PFSK-1 (cell line): ENCODE data around the gene CHID1.

Experiments used
- FOXP2 ChIP-seq: optimal IDR thresholded peaks from 2 replicates; pipeline ENCODE3; 2011; ENCODE audit warnings: borderline replicate concordance, control low read depth, inconsistent platforms; ENCODE audit not compliant: insufficient read depth; ENCODE audit errors: extremely low read length, extremely low read depth
- POLR2AphosphoS5 ChIP-seq: IDR thresholded peaks from 2 replicates; pipeline ENCODE4 v1.6.1; 2012; ENCODE audit warnings: low read depth, mild to moderate bottlenecking, control low read depth, low read length, moderate library complexity
- REST ChIP-seq, 2 experiments: IDR thresholded peaks; 2 replicates each; pipeline versions ENCODE4 v1.6.1 to v1.8.0; 2011 to 2012; ENCODE audit warnings: low read depth in 2 of 2, low read length in 2 of 2, control low read depth in 1 of 2, inconsistent platforms in 1 of 2, mild to moderate bottlenecking in 1 of 2, moderate library complexity in 1 of 2; ENCODE audit not compliant: insufficient read depth in 1 of 2
- SIN3A ChIP-seq: IDR thresholded peaks from 2 replicates; pipeline ENCODE4 v1.6.1; 2012; ENCODE audit warnings: mild to moderate bottlenecking, low read length, moderate library complexity, borderline replicate concordance; ENCODE audit not compliant: insufficient read depth
- TAF1 ChIP-seq: IDR thresholded peaks from 2 replicates; pipeline ENCODE4 v1.6.1; 2012; ENCODE audit warnings: low read length, control low read depth, borderline replicate concordance; ENCODE audit not compliant: insufficient read depth

The CHID1 gene

GRCh38 chr11:866481-866880 is 44.1 kb downstream of the CHID1 start:
- no peak for TF ChIP-seq REST (IDR thresholded peaks at IDR 0.05; ENCODE audit: insufficient read depth in 1 of 2, low read depth in 2 of 2, low read length in 2 of 2)
- TF ChIP-seq POLR2AphosphoS5, result peak; percentile 51
- peak; percentile 34; the same call in 1 of the 2 replicates for TF ChIP-seq TAF1

GRCh38 chr11:865462-866430 is 44.9 kb downstream of the CHID1 start:
- no peak for TF ChIP-seq REST (IDR thresholded peaks at IDR 0.05; ENCODE audit: insufficient read depth in 1 of 2, low read depth in 2 of 2, low read length in 2 of 2)
- TF ChIP-seq TAF1, result no peak
- no peak for TF ChIP-seq FOXP2
- TF ChIP-seq POLR2AphosphoS5, result no peak
- TF ChIP-seq SIN3A, result no peak

GRCh38 chr11:864898-865297 is 45.7 kb downstream of the CHID1 start:
- TF ChIP-seq REST (IDR thresholded peaks at IDR 0.05; ENCODE audit: insufficient read depth in 1 of 2, low read depth in 2 of 2, low read length in 2 of 2), result no peak
- no peak for TF ChIP-seq TAF1
- TF ChIP-seq POLR2AphosphoS5, result no peak
- no peak for TF ChIP-seq FOXP2
- TF ChIP-seq SIN3A, result no peak

- TF ChIP-seq POLR2AphosphoS5 (peak; percentile 44; the same call in 1 of the 2 replicates), FOXP2 (no peak), TAF1 (no peak), SIN3A (no peak), REST (IDR thresholded peaks at IDR 0.05; ENCODE audit: insufficient read depth in 1 of 2, low read depth in 2 of 2, low read length in 2 of 2) (no peak)
Observed at GRCh38 chr11:863910-864827, 46.4 kb downstream of the CHID1 start.
